ENCODE data around the gene HHAT.

GRCh38 chr1:210437111-210437510 lies 108.4 kb downstream of the HHAT start:
- TF ChIP-seq CTCF (IDR thresholded peaks at IDR 0.05; ENCODE audit: insufficient read depth, low read depth, low read length) (no peak), EZH2 (IDR thresholded peaks at IDR 0.05; ENCODE audit: insufficient read depth, low read length) (no peak)
